ENCODE results near the gene PXMP2.
"Not testable (repeated sequence)": the region's sequence is repeated elsewhere in the genome, so short reads cannot be mapped to it uniquely, and the experiment has no call there.

DNA sequence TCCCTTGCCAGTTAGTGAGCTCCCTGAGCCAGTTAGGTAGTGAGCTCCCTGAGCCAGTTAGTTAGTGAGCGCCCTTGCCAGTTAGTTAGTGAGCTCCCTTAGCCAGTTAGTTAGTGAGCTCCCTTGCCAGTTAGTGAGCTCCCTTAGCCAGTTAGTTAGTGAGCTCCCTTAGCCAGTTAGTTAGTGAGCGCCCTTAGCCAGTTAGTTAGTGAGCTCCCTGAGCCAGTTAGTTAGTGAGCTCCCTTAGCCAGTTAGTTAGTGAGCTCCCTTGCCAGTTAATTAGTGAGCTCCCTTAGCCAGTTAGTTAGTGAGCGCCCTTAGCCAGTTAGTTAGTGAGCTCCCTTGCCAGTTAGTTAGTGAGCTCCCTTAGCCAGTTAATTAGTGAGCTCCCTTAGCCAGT lies 4.6 kb downstream of the PXMP2 start:
- TF ChIP-seq, protein P1, sequence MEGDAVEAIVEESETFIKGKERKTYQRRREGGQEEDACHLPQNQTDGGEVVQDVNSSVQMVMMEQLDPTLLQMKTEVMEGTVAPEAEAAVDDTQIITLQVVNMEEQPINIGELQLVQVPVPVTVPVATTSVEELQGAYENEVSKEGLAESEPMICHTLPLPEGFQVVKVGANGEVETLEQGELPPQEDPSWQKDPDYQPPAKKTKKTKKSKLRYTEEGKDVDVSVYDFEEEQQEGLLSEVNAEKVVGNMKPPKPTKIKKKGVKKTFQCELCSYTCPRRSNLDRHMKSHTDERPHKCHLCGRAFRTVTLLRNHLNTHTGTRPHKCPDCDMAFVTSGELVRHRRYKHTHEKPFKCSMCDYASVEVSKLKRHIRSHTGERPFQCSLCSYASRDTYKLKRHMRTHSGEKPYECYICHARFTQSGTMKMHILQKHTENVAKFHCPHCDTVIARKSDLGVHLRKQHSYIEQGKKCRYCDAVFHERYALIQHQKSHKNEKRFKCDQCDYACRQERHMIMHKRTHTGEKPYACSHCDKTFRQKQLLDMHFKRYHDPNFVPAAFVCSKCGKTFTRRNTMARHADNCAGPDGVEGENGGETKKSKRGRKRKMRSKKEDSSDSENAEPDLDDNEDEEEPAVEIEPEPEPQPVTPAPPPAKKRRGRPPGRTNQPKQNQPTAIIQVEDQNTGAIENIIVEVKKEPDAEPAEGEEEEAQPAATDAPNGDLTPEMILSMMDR (IDR thresholded peaks at IDR 0.05) = not testable (repeated sequence)
- not testable (repeated sequence) for TF ChIP-seq ZFX (IDR thresholded peaks at IDR 0.05; ENCODE audit: borderline replicate concordance)
